LNCAP (cell line): ENCODE results near the gene DPY19L1.

ENCODE experiments used
- TF ChIP-seq, protein P1 (sequence below): fragments of 450-650 bp; IDR thresholded peaks from 2 replicates; pipeline ENCODE4 v1.5.1; 2017; ENCODE audit warnings: mild to moderate bottlenecking

The DPY19L1 gene

GRCh38 chr7:34958021-34958420 is 79.3 kb downstream of the DPY19L1 start:
- TF ChIP-seq, protein P1, sequence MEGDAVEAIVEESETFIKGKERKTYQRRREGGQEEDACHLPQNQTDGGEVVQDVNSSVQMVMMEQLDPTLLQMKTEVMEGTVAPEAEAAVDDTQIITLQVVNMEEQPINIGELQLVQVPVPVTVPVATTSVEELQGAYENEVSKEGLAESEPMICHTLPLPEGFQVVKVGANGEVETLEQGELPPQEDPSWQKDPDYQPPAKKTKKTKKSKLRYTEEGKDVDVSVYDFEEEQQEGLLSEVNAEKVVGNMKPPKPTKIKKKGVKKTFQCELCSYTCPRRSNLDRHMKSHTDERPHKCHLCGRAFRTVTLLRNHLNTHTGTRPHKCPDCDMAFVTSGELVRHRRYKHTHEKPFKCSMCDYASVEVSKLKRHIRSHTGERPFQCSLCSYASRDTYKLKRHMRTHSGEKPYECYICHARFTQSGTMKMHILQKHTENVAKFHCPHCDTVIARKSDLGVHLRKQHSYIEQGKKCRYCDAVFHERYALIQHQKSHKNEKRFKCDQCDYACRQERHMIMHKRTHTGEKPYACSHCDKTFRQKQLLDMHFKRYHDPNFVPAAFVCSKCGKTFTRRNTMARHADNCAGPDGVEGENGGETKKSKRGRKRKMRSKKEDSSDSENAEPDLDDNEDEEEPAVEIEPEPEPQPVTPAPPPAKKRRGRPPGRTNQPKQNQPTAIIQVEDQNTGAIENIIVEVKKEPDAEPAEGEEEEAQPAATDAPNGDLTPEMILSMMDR = no peak

DNA sequence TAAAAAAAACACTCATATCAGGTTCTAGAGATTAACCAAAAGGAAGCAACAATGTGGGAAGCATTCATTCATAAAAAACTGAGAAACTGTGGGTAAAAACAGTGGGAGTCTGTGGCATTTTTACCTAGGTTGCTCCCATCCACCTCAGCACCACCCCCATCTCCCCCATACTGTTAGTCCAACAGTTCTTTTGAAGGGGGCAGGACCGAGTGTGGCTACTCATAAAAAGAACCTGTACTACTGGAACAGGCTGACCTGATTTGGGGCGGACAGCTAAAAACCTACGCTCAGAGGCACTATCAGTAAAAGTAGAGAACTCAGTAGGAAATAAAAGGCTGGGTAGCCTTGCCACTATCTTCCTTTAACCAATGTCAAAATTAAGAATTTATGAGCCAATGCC is 84.5 kb downstream of the DPY19L1 start:
- TF ChIP-seq, protein P1 = no peak

DNA sequence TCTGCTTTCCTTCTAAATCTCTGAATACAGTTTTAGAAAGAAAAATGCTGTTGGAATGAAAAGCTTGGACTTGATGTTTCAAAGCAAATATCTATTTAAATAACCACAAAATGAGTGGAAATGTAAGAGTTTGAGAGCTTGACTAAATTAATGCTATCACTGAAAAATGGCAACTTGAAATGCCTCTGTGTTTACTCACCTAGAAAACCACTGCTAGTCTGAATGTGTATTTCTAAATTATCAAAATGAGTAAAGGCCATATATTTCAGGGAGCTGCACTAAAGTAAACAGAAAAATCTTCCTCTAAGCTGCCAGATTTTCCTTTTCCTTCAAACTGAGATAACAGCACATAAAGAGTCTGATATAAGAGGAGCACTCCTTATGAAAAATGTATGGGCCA is 87.9 kb downstream of the DPY19L1 start:
- TF ChIP-seq, protein P1 = no peak

GRCh38 chr7:34946486-34946885 is 90.8 kb downstream of the DPY19L1 start:
- TF ChIP-seq, protein P1 = no peak

- TF ChIP-seq, protein P1 = no peak
Measured at GRCh38 chr7:34939175-34939574, 98.1 kb downstream of the DPY19L1 start.

DNA sequence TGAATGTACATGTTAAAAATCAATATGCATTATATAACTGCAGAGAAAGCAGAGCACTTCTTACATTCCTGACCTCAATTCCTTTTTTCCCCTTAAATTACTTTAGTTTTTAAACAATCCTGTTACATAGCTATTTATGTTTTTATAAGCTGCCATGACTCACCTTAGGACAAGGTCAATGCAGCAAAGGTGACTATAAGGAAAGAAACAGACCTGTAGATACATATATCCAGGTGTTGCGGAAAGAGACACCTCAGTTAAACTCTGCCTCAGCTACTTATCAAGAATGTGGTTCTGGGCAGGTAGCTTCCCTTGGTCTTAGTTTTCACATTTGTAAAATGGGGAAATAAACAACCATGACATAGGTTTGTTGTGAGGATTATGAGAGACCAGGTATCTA is 105.5 kb downstream of the DPY19L1 start:
- TF ChIP-seq, protein P1 = no peak

GRCh38 chr7:34928560-34928959 is 108.7 kb downstream of the DPY19L1 start:
- TF ChIP-seq, protein P1 = no peak

GRCh38 chr7:34928052-34928451 is 109.2 kb downstream of the DPY19L1 start:
- TF ChIP-seq, protein P1 = peak; percentile 73
